Type B pancreatic cell (in vitro differentiated cells): ENCODE results near the gene CYP2S1. TPM values are rescaled to one million over a fixed set of nuclear protein-coding genes. Genes with fewer than 3 reads are reported as not detected.

ENCODE experiments used
- DNase-seq: peaks from one replicate; pipeline ENCODE4 v3.0.0; 2021; ENCODE audit warnings: mixed read lengths; ENCODE audit not compliant: unreplicated experiment; ENCODE audit errors: extremely low spot score
- H3K27ac Mint-ChIP-seq: 2 replicates; pipeline ENCODE4 v1.8.0; 2021; ENCODE audit warnings: mild to moderate bottlenecking, mixed read lengths
- H3K27me3 Mint-ChIP-seq: 2 replicates; pipeline ENCODE4 v1.8.0; 2021; ENCODE audit warnings: mixed read lengths
- H3K36me3 Mint-ChIP-seq: 2 replicates; pipeline ENCODE4 v1.8.0; 2021; ENCODE audit warnings: mixed read lengths
- H3K4me1 Mint-ChIP-seq: one replicate; pipeline ENCODE4 v1.8.0; 2021; ENCODE audit warnings: mixed read lengths; ENCODE audit not compliant: unreplicated experiment
- H3K4me3 Mint-ChIP-seq: 2 replicates; pipeline ENCODE4 v1.8.0; 2021; ENCODE audit warnings: mild to moderate bottlenecking, mixed read lengths
- H3K9me3 Mint-ChIP-seq: 2 replicates; pipeline ENCODE4 v1.8.0; 2021; ENCODE audit warnings: mixed read lengths
- CTCF ChIP-seq: fragments of 200-600 bp; sonication (generic); conservative IDR thresholded peaks from 2 replicates; pipeline ENCODE4 v1.5.0; 2021; ENCODE audit warnings: antibody characterized with exemption, mild to moderate bottlenecking
- total RNA-seq: library from RNA; stranded (reverse); gene quantifications from 2 replicates; pipeline ENCODE4 v1.2.1, GENCODE V29; 2021; ENCODE audit warnings: low replicate concordance

The CYP2S1 gene
- total RNA-seq, 1 donor from 2014 or later = 33.1 TPM

- Mint-ChIP-seq H3K36me3 (no peaks in the 10 kb centered on the region), H3K27me3 (peaks cover 53% of the 10 kb centered on the region), H3K9me3 (no peaks in the 10 kb centered on the region), H3K27ac (peak overlapping the region; percentile 74), H3K4me1 (peaks cover 18% of the 10 kb centered on the region), H3K4me3 (peak overlapping the region; percentile 92)
- DNase-seq = no peak
- TF ChIP-seq CTCF = no peak
Measured at GRCh38 chr19:41193430-41194156, 574 bp downstream of the CYP2S1 start.

- no peaks in the 10 kb centered on the region for H3K36me3 Mint-ChIP-seq
- H3K27me3 Mint-ChIP-seq = peaks cover 55% of the 10 kb centered on the region
- H3K27ac Mint-ChIP-seq = peak overlapping the region; percentile 74
- TF ChIP-seq CTCF = no peak
- no peaks in the 10 kb centered on the region for H3K9me3 Mint-ChIP-seq
- H3K4me3 Mint-ChIP-seq = peak overlapping the region; percentile 92
- peaks cover 18% of the 10 kb centered on the region for H3K4me1 Mint-ChIP-seq
- no peak for DNase-seq
Measured at GRCh38 chr19:41194157-41194552, 1.1 kb downstream of the CYP2S1 start.

- peaks cover 43% of the 10 kb centered on the region for H3K27me3 Mint-ChIP-seq
- peak overlapping the region; percentile 44 for H3K27ac Mint-ChIP-seq
- DNase-seq = no peak
- peaks cover 12% of the 10 kb centered on the region for H3K4me1 Mint-ChIP-seq
- H3K9me3 Mint-ChIP-seq = no peaks in the 10 kb centered on the region
- no peaks in the 10 kb centered on the region for H3K36me3 Mint-ChIP-seq
- no peak overlapping the region for H3K4me3 Mint-ChIP-seq
- no peak for TF ChIP-seq CTCF
Measured at GRCh38 chr19:41195675-41196497, 2.9 kb downstream of the CYP2S1 start.

GRCh38 chr19:41198559-41198958 is 5.5 kb downstream of the CYP2S1 start:
- no peaks in the 10 kb centered on the region for H3K36me3 Mint-ChIP-seq
- peaks cover 10% of the 10 kb centered on the region for H3K4me1 Mint-ChIP-seq
- no peak for TF ChIP-seq CTCF
- H3K27me3 Mint-ChIP-seq = peaks cover 25% of the 10 kb centered on the region
- no peak for DNase-seq
- no peaks in the 10 kb centered on the region for H3K9me3 Mint-ChIP-seq
- H3K27ac Mint-ChIP-seq = no peak overlapping the region
- H3K4me3 Mint-ChIP-seq = no peak overlapping the region

- no peak for DNase-seq
- Mint-ChIP-seq H3K9me3 (no peaks in the 10 kb centered on the region), H3K27ac (no peak overlapping the region), H3K4me3 (no peak overlapping the region), H3K27me3 (peaks cover 2% of the 10 kb centered on the region), H3K36me3 (no peaks in the 10 kb centered on the region), H3K4me1 (peaks cover 4% of the 10 kb centered on the region)
- TF ChIP-seq CTCF = no peak
Measured at GRCh38 chr19:41203371-41203770, 10.4 kb downstream of the CYP2S1 start.
